NOMO-1 (cell line): ENCODE results near the gene MINDY4.

Experiments used
- DNase-seq, 2 experiments: peaks; one replicate each; lab custom pipeline; 2025; ENCODE audit not compliant: unreplicated experiment in 2 of 2; lab: John Stamatoyannopoulos, UW

The MINDY4 gene

DNA sequence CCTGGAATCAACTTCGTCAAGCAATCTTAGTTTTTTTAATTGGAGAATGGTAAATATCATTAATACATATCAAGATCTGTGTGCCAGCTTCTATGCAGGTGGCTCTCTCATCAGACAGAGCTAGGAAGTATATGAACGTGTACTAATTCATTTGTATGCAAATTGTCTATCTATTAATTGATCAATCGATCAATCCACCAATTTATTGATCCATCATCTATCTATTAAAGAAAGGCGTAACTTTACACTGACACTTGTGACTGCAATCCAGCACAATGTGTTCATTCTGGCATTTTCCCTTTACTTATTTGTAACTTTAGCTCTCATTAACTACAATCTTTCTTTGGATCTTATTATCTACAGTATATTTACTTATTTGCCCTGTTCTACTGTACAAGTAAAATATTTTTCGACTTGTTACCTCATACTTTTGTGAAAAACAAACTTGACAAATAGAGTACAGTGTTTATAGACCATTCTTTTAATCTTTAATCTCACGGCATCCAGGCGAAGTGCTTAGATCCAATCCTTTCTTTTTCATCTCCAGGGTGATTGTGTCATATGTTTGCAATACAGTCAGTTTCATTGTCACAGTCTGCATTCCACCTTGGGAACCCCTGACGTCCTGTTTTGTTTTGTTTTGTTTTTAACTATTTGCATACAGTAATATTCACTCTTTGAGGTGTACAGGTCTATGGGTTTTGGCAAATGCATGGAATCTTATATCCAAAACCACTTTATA lies 170.5 kb downstream of the MINDY4 start:
- no peak for DNase-seq
